GM11168 (cell line): Measurements from ENCODE around the gene ZNF827.

ENCODE experiments used
- in situ Hi-C: fragments of 300-500 bp; cut with MboI; formaldehyde crosslinking; loops from one replicate; pipeline ENCODE4 v1.12.0; 2022; ENCODE audit warnings: low sequenced_read_pairs; ENCODE audit not compliant: unreplicated experiment

ZNF827 gene

GRCh38 chr4:145772347-145772746 lies 166.3 kb downstream of the ZNF827 start:
- in situ Hi-C loops, result no loop called here

- in situ Hi-C loops, result no loop called here
Measured at GRCh38 chr4:145770124-145770523, 168.5 kb downstream of the ZNF827 start.

- in situ Hi-C loops, result no loop called here
Measured at GRCh38 chr4:145769450-145770037, 169.1 kb downstream of the ZNF827 start.

- in situ Hi-C loops, result no loop called here
Measured at GRCh38 chr4:145766273-145766672, 172.3 kb downstream of the ZNF827 start.

- in situ Hi-C loops, result no loop called here
Measured at GRCh38 chr4:145763399-145763798, 175.2 kb downstream of the ZNF827 start.

- in situ Hi-C loops, result no loop called here
Measured at GRCh38 chr4:145762719-145763118, 175.9 kb downstream of the ZNF827 start.

- in situ Hi-C loops, result no loop called here
Measured at GRCh38 chr4:145760961-145761929, 177.4 kb downstream of the ZNF827 start.

- in situ Hi-C loops, result no loop called here
Measured at GRCh38 chr4:145760176-145760575, 178.4 kb downstream of the ZNF827 start.

GRCh38 chr4:145757188-145757587 lies 181.4 kb downstream of the ZNF827 start:
- in situ Hi-C loops, result no loop called here

- in situ Hi-C loops, result no loop called here
Measured at GRCh38 chr4:145756244-145756643, 182.4 kb downstream of the ZNF827 start.

GRCh38 chr4:145755802-145756201 lies 182.8 kb downstream of the ZNF827 start:
- in situ Hi-C loops, result no loop called here

GRCh38 chr4:145743641-145744040 lies 195.0 kb downstream of the ZNF827 start:
- in situ Hi-C loops, result no loop called here

- in situ Hi-C loops, result no loop called here
Measured at GRCh38 chr4:145740806-145741205, 197.8 kb downstream of the ZNF827 start.

GRCh38 chr4:145739845-145740244 lies 198.8 kb downstream of the ZNF827 start:
- in situ Hi-C loops, result no loop called here

- in situ Hi-C loops, result no loop called here
Measured at GRCh38 chr4:145736241-145736831, 202.3 kb downstream of the ZNF827 start.

GRCh38 chr4:145735827-145736226 lies 202.8 kb downstream of the ZNF827 start:
- in situ Hi-C loops, result no loop called here

- in situ Hi-C loops, result no loop called here
Measured at GRCh38 chr4:145735347-145735675, 203.3 kb downstream of the ZNF827 start.

GRCh38 chr4:145734576-145735346 lies 203.9 kb downstream of the ZNF827 start:
- in situ Hi-C loops, result no loop called here

- in situ Hi-C loops, result no loop called here
Measured at GRCh38 chr4:145734031-145734430, 204.6 kb downstream of the ZNF827 start.
